GM12878 (cell line): Measurements from ENCODE around the gene LRRFIP2. TPM values are rescaled to one million over a fixed set of nuclear protein-coding genes. Genes with fewer than 3 reads are reported as not detected.

Source experiments
- ATAC-seq: fragments of 200-7000 bp; cut with Tn5 transposase; 3 replicates; pipeline ENCODE4 v1.9.1; 2020; ENCODE audit warnings: mild to moderate bottlenecking, moderate library complexity
- BruUV-seq: library from RNA; stranded (reverse); fragments of 400-500 nt; replicated peaks from 2 replicates; lab custom pipeline; 2021; lab: Mats Ljungman, UMichigan
- CTCF ChIA-PET: fragments of 300-600 bp; sonication (Branson Sonifier 250); formaldehyde crosslinking; extraction: SDS; loops from one replicate; lab custom pipeline; 2021; ENCODE audit warnings: inconsistent platforms; lab: Yijun Ruan, JAX
- POLR2A ChIA-PET: fragments of 350-600 bp; formaldehyde crosslinking; extraction: SDS; loops from one replicate; lab custom pipeline; 2021; ENCODE audit warnings: inconsistent platforms; lab: Charles Lee
- RAD21 ChIA-PET: fragments of 300-600 bp; sonication (Branson Sonifier 250); formaldehyde crosslinking; loops from one replicate; lab custom pipeline; 2023; ENCODE audit warnings: antibody characterized with exemption; ENCODE audit not compliant: unreplicated experiment; lab: Charles Lee
- SMC1A ChIA-PET: fragments of 300-600 bp; sonication (Branson Sonifier 250); formaldehyde crosslinking; loops from one replicate; lab custom pipeline; 2023; ENCODE audit not compliant: unreplicated experiment, uncharacterized antibody; lab: Charles Lee
- DNase-seq: peaks from one replicate; pipeline ENCODE4 v3.0.0-alpha.2; 2011; ENCODE audit warnings: low read depth, low spot score
- FAIRE-seq: peaks from 3 replicates; lab custom pipeline; 2011; peaks lifted over from hg19 to GRCh38; lab: Jason Lieb, UNC
- H2AFZ ChIP-seq: 2 replicates; pipeline ENCODE4 v1.6.0; 2011; ENCODE audit warnings: low read depth, low read length, control low read depth; ENCODE audit not compliant: control insufficient read depth
- H3K27ac ChIP-seq: 2 replicates; pipeline ENCODE4 v1.5.1; 2011; ENCODE audit warnings: control low read depth; ENCODE audit not compliant: control insufficient read depth, insufficient read depth
- H3K27me3 ChIP-seq, 2 experiments: replicated peaks in 1 of 2; 2 replicates each; pipeline versions ENCODE4 v1.6.0 to v1.6.1; 2011; ENCODE audit warnings: low read length in 1 of 2; ENCODE audit not compliant: control insufficient read depth in 2 of 2, insufficient read depth in 2 of 2
- H3K36me3 ChIP-seq, 2 experiments: 2 replicates each; pipeline ENCODE4 v1.5.1; 2011; ENCODE audit warnings: low read length in 1 of 2; ENCODE audit not compliant: control insufficient read depth in 2 of 2, insufficient read depth in 2 of 2
- H3K4me1 ChIP-seq: 2 replicates; pipeline ENCODE4 v1.6.1; 2011; ENCODE audit warnings: mild to moderate bottlenecking, low read length, moderate library complexity, mixed read lengths; ENCODE audit not compliant: control insufficient read depth, insufficient read depth
- H3K4me2 ChIP-seq: 2 replicates; pipeline ENCODE4 v1.6.0; 2011; ENCODE audit warnings: control low read depth; ENCODE audit not compliant: control insufficient read depth, insufficient read depth
- H3K4me3 ChIP-seq: fragments of 200-600 bp; sonication (generic); 2 replicates; pipeline ENCODE4 v1.5.1; 2016
- H3K79me2 ChIP-seq: 2 replicates; pipeline ENCODE4 v1.6.0; 2011; ENCODE audit warnings: low read length; ENCODE audit not compliant: control insufficient read depth, insufficient read depth
- H3K9ac ChIP-seq: 2 replicates; pipeline ENCODE4 v1.8.0; 2011; ENCODE audit warnings: low read length, control low read depth, mixed read lengths; ENCODE audit not compliant: control insufficient read depth, insufficient read depth
- H3K9me3 ChIP-seq: replicated peaks from 3 replicates; pipeline ENCODE4 v1.5.1; 2011; ENCODE audit warnings: mild to moderate bottlenecking, low read length; ENCODE audit not compliant: control insufficient read depth, insufficient read depth
- H4K20me1 ChIP-seq: 2 replicates; pipeline ENCODE4 v1.6.0; 2011; ENCODE audit not compliant: control insufficient read depth, insufficient read depth
- GABPA ChIP-seq: IDR thresholded peaks from 2 replicates; pipeline ENCODE4 v1.6.1; 2014; ENCODE audit warnings: antibody characterized with exemption, low read depth, mild to moderate bottlenecking, inconsistent platforms
- MTA3 ChIP-seq: IDR thresholded peaks from 2 replicates; pipeline ENCODE4 v1.6.1; 2012; ENCODE audit warnings: low read length, inconsistent platforms, borderline replicate concordance
- SIX5 ChIP-seq: IDR thresholded peaks from 2 replicates; pipeline ENCODE4 v1.6.1; 2011; ENCODE audit warnings: mild to moderate bottlenecking, low read depth, low read length, moderate library complexity; ENCODE audit not compliant: severe bottlenecking
- SMAD1 ChIP-seq: fragments of 450-650 bp; IDR thresholded peaks from 2 replicates; pipeline ENCODE4 v1.6.1; 2018; ENCODE audit warnings: mild to moderate bottlenecking, low read depth; ENCODE audit not compliant: partially characterized antibody
- SMAD5 ChIP-seq: IDR thresholded peaks from 2 replicates; pipeline ENCODE4 v1.6.1; 2016; ENCODE audit warnings: antibody characterized with exemption, low read depth
- SMC3 ChIP-seq: IDR thresholded peaks from 2 replicates; pipeline ENCODE4 v1.6.1; 2011; ENCODE audit warnings: low read length, improper control_type of control experiment, borderline replicate concordance
- SP1 ChIP-seq: IDR thresholded peaks from one replicate; pipeline ENCODE4 v1.6.1; 2011; ENCODE audit warnings: low read depth, low read length
- SUZ12 ChIP-seq: fragments of 200-600 bp; sonication (generic); IDR thresholded peaks from one replicate; pipeline ENCODE4 v1.6.1; 2018; ENCODE audit warnings: antibody characterized with exemption, mild to moderate bottlenecking; ENCODE audit not compliant: unreplicated experiment
- ZBTB40 ChIP-seq: fragments of 450-650 bp; IDR thresholded peaks from 2 replicates; pipeline ENCODE4 v1.6.1; 2016; ENCODE audit warnings: mild to moderate bottlenecking, moderate library complexity, borderline replicate concordance
- WGBS: methylation state at CpG from one replicate; pipeline ENCODE4 v1.1.6; 2016; ENCODE audit warnings: low lambda C conversion rate; ENCODE audit not compliant: insufficient replicate concordance, insufficient coverage; ENCODE audit errors: missing lambda C conversion rate; 5-methylcytosine and 5-hydroxymethylcytosine counted together
- in situ Hi-C: fragments of 300-500 bp; cut with MboI; formaldehyde crosslinking; loops from 9 replicates; pipeline ENCODE4 v1.14.3; 2018; ENCODE audit warnings: mixed read lengths
- intact Hi-C: fragments of 100-400 bp; cut with micrococcal nuclease; formaldehyde crosslinking; loops from one replicate; pipeline ENCODE4 v1.14.2; 2022; ENCODE audit not compliant: unreplicated experiment
- polyA plus RNA-seq, 11 experiments: library from polyadenylated mRNA; depleted of rRNA in 4 of 11; unstranded in 6 of 11; stranded (reverse) in 5 of 11; fragments of >200 nt; fragmentation: Nextera tagmentation in 4 of 11; fragmentation: Illumina TruSeq in 1 of 11; extraction: Ambion mirVana in 4 of 11; extraction: Trizol in 1 of 11; gene quantifications; 1 replicate in 1 of 11; 2 replicates in 10 of 11; pipeline versions ENCODE4 v1.2.1 to v1.2.3, GENCODE V29; 2011 to 2016; ENCODE audit warnings: inconsistent platforms in 2 of 11, missing spikeins in 2 of 11, low read depth in 1 of 11
- total RNA-seq, 4 experiments: library from RNA; depleted of rRNA in 3 of 4; stranded (reverse); fragments of >200 nt in 3 of 4; fragmentation: Illumina TruSeq in 1 of 4; extraction: Trizol in 1 of 4; gene quantifications; 2 replicates each; pipeline versions ENCODE4 v1.2.1 to v1.2.3, GENCODE V29; 2013 to 2021

LRRFIP2 gene
- total and polyA plus RNA-seq, 10 of the 15 experiments (the other 5 are each of a cell fraction or from before 2014, with no cell fraction given), result 9.7 to 46.9 (median 38.1) TPM

GRCh38 chr3:37154668-37155314, 19.6 kb downstream of the LRRFIP2 start:
- Histone ChIP-seq H3K4me2 (no peak overlapping the region), H3K4me1 (no peaks in the 10 kb centered on the region), H3K9ac (no peak overlapping the region), H3K27ac (no peak overlapping the region), H2AFZ (no peak overlapping the region), H3K79me2 (no peaks in the 10 kb centered on the region), H3K36me3 (peaks cover 0 to 2% of the 10 kb centered on the region in 2 experiments; a peak in 1 of 4 replicates), H3K4me3 (no peak overlapping the region), H4K20me1 (no peaks in the 10 kb centered on the region), H3K9me3 (no peaks in the 10 kb centered on the region; the same call in 2 of the 3 replicates), H3K27me3 (no peaks in the 10 kb centered on the region)
- ChIA-PET CTCF (no interaction called here), POLR2A (interaction anchor here (0.6 kb wide), 2 partner anchors 9 to 13 kb away, joined by 3 read pairs; no protein-coding TSS in a partner anchor), RAD21 (interaction anchor here (1.0 kb wide), 1 partner anchor 8 kb away, joined by 3 read pairs; no protein-coding TSS in a partner anchor), SMC1A (interaction anchor here (0.8 kb wide), 1 partner anchor 9 kb away, joined by 3 read pairs; no protein-coding TSS in a partner anchor)
- in situ Hi-C loops, result no loop called here
- 98% methylated on average over 2 of the region's 2 CpGs for WGBS
- no peak for TF ChIP-seq SIX5
- no peak for TF ChIP-seq SMAD5
- no peak for TF ChIP-seq SUZ12
- TF ChIP-seq GABPA, result no peak
- TF ChIP-seq SMAD1, result no peak
- TF ChIP-seq SP1, result no peak
- no peak for TF ChIP-seq MTA3
- no peak for TF ChIP-seq ZBTB40
- no peak for TF ChIP-seq SMC3
- no TSS peak for BruUV-seq
- no peak for FAIRE-seq
- intact Hi-C loops, result no loop called here
- no peak for ATAC-seq
- DNase-seq, result no peak
